ENCODE data around the gene AFF1. TPM values are rescaled to one million over a fixed set of nuclear protein-coding genes. Genes with fewer than 3 reads are reported as not detected.
A peak's percentile ranks its signal among the peaks of the same experiment; 100 is the strongest.

Gene AFF1
- total and polyA plus RNA-seq, 2 donors from 2014 or later = 13.4 to 187 TPM

GRCh38 chr4:87067124-87067885 lies 132.5 kb downstream of the AFF1 start:
- no peaks in the 10 kb centered on the region for H3K36me3 ChIP-seq (ENCODE audit: control insufficient read depth in 2 of 3, insufficient read depth in 3 of 3, low read length in 3 of 3)
- FAIRE-seq = no peak

GRCh38 chr4:87068583-87069021 lies 133.8 kb downstream of the AFF1 start:
- intact Hi-C loops (cut with DNase I) = no loop called here
- Histone ChIP-seq H3K27me3 (ENCODE audit: control insufficient read depth, insufficient read depth, low read length) (no peaks in the 10 kb centered on the region), H3K4me3 (ENCODE audit: low read length in 3 of 3) (no peak overlapping the region), H3K27ac (ENCODE audit: low read depth in 2 of 2, low read length in 2 of 2) (peak overlapping the region; percentile 15 to 48), H3K36me3 (ENCODE audit: control insufficient read depth in 2 of 3, insufficient read depth in 3 of 3, low read length in 3 of 3) (no peaks in the 10 kb centered on the region), H3K9me3 (ENCODE audit: control insufficient read depth in 2 of 3, insufficient read depth in 1 of 3, low read length in 3 of 3) (no peaks in the 10 kb centered on the region), H3K4me1 (ENCODE audit: control insufficient read depth in 2 of 3, insufficient read depth in 2 of 3, low read depth in 1 of 3, low read length in 3 of 3) (peaks cover 2 to 31% (median 25%) of the 10 kb centered on the region in 3 donors), H3K9ac (ENCODE audit: low read length in 3 of 3) (no peak overlapping the region)
- peak in 1 of 5 donors; percentile 44 for DNase-seq
- no peak for FAIRE-seq
- TF ChIP-seq CTCF (IDR thresholded peaks at IDR 0.05; ENCODE audit: borderline replicate concordance, extremely low read depth, insufficient read depth) = no peak

More at GRCh38 chr4:87067124-87067885, 132.5 kb downstream of the AFF1 start:
- Histone ChIP-seq H3K4me1 (ENCODE audit: control insufficient read depth in 2 of 3, insufficient read depth in 2 of 3, low read depth in 1 of 3, low read length in 3 of 3) (peaks cover 0 to 23% (median 20%) of the 10 kb centered on the region in 3 donors), H3K27me3 (ENCODE audit: control insufficient read depth, insufficient read depth, low read length) (no peaks in the 10 kb centered on the region), H3K9me3 (ENCODE audit: control insufficient read depth in 2 of 3, insufficient read depth in 1 of 3, low read length in 3 of 3) (no peaks in the 10 kb centered on the region), H3K4me3 (ENCODE audit: low read length in 3 of 3) (no peak overlapping the region), H3K27ac (ENCODE audit: low read depth in 2 of 2, low read length in 2 of 2) (no peak overlapping the region), H3K9ac (ENCODE audit: low read length in 3 of 3) (no peak overlapping the region)
- intact Hi-C loops (cut with DNase I) = no loop called here
- TF ChIP-seq CTCF (IDR thresholded peaks at IDR 0.05; ENCODE audit: borderline replicate concordance, extremely low read depth, insufficient read depth) = no peak
- no peak for DNase-seq

GRCh38 chr4:87069037-87069742 lies 134.4 kb downstream of the AFF1 start:
- FAIRE-seq (no peak), DNase-seq (no peak)
- H3K27me3 ChIP-seq (ENCODE audit: control insufficient read depth, insufficient read depth, low read length) = no peaks in the 10 kb centered on the region
- H3K9me3 ChIP-seq (ENCODE audit: control insufficient read depth in 2 of 3, insufficient read depth in 1 of 3, low read length in 3 of 3) = no peaks in the 10 kb centered on the region
- H3K4me3 ChIP-seq (ENCODE audit: low read length in 3 of 3) = no peak overlapping the region
- H3K4me1 ChIP-seq (ENCODE audit: control insufficient read depth in 2 of 3, insufficient read depth in 2 of 3, low read depth in 1 of 3, low read length in 3 of 3) = peaks cover 5 to 37% (median 29%) of the 10 kb centered on the region in 3 donors
- TF ChIP-seq CTCF (IDR thresholded peaks at IDR 0.05; ENCODE audit: borderline replicate concordance, extremely low read depth, insufficient read depth) = no peak
- H3K36me3 ChIP-seq (ENCODE audit: control insufficient read depth in 2 of 3, insufficient read depth in 3 of 3, low read length in 3 of 3) = no peaks in the 10 kb centered on the region
- intact Hi-C loops (cut with DNase I) = no loop called here
- peak overlapping the region; percentile 15 to 48 for H3K27ac ChIP-seq (ENCODE audit: low read depth in 2 of 2, low read length in 2 of 2)
- H3K9ac ChIP-seq (ENCODE audit: low read length in 3 of 3) = no peak overlapping the region
